Mucosa of descending colon (tissue), 3 donors: Measurements from ENCODE around the gene CBLB. TPM values are rescaled to one million over a fixed set of nuclear protein-coding genes. Genes with fewer than 3 reads are reported as not detected.
A peak's percentile ranks its signal among the peaks of the same experiment; 100 is the strongest.

Source experiments
- ATAC-seq: fragments of 200-7000 bp; cut with Tn5 transposase; one replicate; pipeline ENCODE4 v1.9.1; 2020; ENCODE audit warnings: mild to moderate bottlenecking, moderate library complexity
- DNase-seq, 3 donors: peaks; one replicate each; pipeline ENCODE4 v3.0.0-alpha.2; 2020
- H3K36me3 ChIP-seq: fragments of 200-600 bp; one replicate; pipeline ENCODE4 v1.8.0; 2021; ENCODE audit warnings: low read depth, mild to moderate bottlenecking
- H3K4me1 ChIP-seq: fragments of 200-600 bp; one replicate; pipeline ENCODE4 v1.8.0; 2021; ENCODE audit warnings: low read depth, mild to moderate bottlenecking
- H3K4me3 ChIP-seq: fragments of 200-600 bp; one replicate; pipeline ENCODE4 v1.8.0; 2021; ENCODE audit warnings: mild to moderate bottlenecking
- H3K9me3 ChIP-seq: fragments of 200-600 bp; one replicate; pipeline ENCODE4 v1.8.0; 2021; ENCODE audit warnings: mild to moderate bottlenecking
- intact Hi-C, 2 donors: fragments of 100-400 bp; cut with DNase I in 1 of 2; cut with micrococcal nuclease in 1 of 2; formaldehyde crosslinking; loops; one replicate each; pipeline versions ENCODE4 v1.11.0 to v1.11.1; 2022; cut with DNase I, micrococcal nuclease
- total RNA-seq, 3 donors: library from RNA; stranded (reverse); fragmentation: NEBNext Ultra II Directional in 2 of 3; extraction: Animal tissue kit (Norgen Biotek cat#: 25700) in 2 of 3; gene quantifications; one replicate each; pipeline versions ENCODE4 v1.2.1 to v1.2.4, GENCODE V29; 2021 to 2023
- TF ChIP-seq, protein P1 (sequence below): fragments of 200-600 bp; IDR thresholded peaks from one replicate; pipeline ENCODE4 v1.8.0; 2022; ENCODE audit warnings: antibody characterized with exemption, mild to moderate bottlenecking
- donor health status: DM: no; HTN: no; CAD: no; lungs with moderate emphysema.
- donor health status: DM: no; HTN: no; CAD: no.
- donor health status: DM: no; HTN: yes; CAD: no.

Gene CBLB
- total RNA-seq, 3 donors from 2014 or later = 41.7 to 52.2 (median 51.0) TPM

DNA sequence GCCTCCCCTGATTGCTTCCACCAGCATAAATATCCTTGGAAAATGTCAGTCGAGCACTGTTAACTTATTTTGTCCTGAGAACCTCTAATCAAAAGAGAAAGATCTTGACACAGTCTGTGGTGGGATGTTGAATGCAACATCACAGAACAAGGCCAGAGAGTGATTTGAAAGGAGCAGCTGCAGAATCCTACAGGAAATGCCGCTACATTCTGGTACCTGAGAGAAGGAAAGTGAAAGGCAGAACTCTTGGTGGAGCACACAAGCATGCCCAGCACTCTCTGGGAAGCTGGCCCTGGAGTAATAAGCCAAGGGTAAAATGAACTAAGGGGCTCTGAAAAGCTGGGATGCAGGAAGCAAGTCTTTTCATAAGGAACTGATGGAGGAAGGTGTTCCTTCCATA is 75.8 kb downstream of the CBLB start:
- DNase-seq (no peak), ATAC-seq (no peak)
- Histone ChIP-seq H3K9me3 (no peaks in the 10 kb centered on the region), H3K4me3 (no peak overlapping the region), H3K4me1 (no peaks in the 10 kb centered on the region), H3K36me3 (no peaks in the 10 kb centered on the region)
- TF ChIP-seq, protein P1, sequence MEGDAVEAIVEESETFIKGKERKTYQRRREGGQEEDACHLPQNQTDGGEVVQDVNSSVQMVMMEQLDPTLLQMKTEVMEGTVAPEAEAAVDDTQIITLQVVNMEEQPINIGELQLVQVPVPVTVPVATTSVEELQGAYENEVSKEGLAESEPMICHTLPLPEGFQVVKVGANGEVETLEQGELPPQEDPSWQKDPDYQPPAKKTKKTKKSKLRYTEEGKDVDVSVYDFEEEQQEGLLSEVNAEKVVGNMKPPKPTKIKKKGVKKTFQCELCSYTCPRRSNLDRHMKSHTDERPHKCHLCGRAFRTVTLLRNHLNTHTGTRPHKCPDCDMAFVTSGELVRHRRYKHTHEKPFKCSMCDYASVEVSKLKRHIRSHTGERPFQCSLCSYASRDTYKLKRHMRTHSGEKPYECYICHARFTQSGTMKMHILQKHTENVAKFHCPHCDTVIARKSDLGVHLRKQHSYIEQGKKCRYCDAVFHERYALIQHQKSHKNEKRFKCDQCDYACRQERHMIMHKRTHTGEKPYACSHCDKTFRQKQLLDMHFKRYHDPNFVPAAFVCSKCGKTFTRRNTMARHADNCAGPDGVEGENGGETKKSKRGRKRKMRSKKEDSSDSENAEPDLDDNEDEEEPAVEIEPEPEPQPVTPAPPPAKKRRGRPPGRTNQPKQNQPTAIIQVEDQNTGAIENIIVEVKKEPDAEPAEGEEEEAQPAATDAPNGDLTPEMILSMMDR = no peak
- intact Hi-C loops = no loop called here

- H3K36me3 ChIP-seq = no peaks in the 10 kb centered on the region
- ATAC-seq = peak; percentile 79
- H3K4me3 ChIP-seq = no peak overlapping the region
- TF ChIP-seq, protein P1 = no peak
- intact Hi-C loops = no loop called here
- no peaks in the 10 kb centered on the region for H3K9me3 ChIP-seq
- no peaks in the 10 kb centered on the region for H3K4me1 ChIP-seq
- DNase-seq = peak in 2 of 3 donors; percentile 32 to 52
Observed at GRCh38 chr3:105791919-105792786, 76.7 kb downstream of the CBLB start.

DNA sequence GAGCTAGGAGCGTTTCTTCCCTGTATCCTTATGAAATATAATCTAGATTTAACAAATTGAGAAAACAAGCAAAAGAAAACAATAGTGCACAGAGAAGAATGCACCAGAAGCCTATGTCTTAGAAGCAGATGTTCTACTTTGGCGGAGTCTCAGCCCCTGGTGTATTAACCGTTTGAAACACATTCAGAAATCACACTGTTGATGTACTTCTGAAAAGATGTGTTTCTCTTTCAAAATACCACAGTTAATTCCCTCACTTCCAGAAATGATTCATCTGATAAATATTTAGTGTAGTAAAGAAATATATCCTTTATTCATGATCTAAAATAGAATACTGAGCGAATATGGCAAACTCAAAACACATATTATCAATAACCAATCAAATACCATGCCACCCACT is 77.7 kb downstream of the CBLB start:
- ATAC-seq = no peak
- intact Hi-C loops = no loop called here
- no peak for DNase-seq
- Histone ChIP-seq H3K4me3 (no peak overlapping the region), H3K4me1 (no peaks in the 10 kb centered on the region), H3K36me3 (no peaks in the 10 kb centered on the region), H3K9me3 (no peaks in the 10 kb centered on the region)
- TF ChIP-seq, protein P1 = no peak

- intact Hi-C loops = no loop called here
- DNase-seq (no peak), ATAC-seq (no peak)
- H3K9me3 ChIP-seq = no peaks in the 10 kb centered on the region
- TF ChIP-seq, protein P1 = no peak
- H3K4me3 ChIP-seq = no peak overlapping the region
- no peaks in the 10 kb centered on the region for H3K36me3 ChIP-seq
- no peaks in the 10 kb centered on the region for H3K4me1 ChIP-seq
Observed at GRCh38 chr3:105790534-105790933, 78.3 kb downstream of the CBLB start.

DNA sequence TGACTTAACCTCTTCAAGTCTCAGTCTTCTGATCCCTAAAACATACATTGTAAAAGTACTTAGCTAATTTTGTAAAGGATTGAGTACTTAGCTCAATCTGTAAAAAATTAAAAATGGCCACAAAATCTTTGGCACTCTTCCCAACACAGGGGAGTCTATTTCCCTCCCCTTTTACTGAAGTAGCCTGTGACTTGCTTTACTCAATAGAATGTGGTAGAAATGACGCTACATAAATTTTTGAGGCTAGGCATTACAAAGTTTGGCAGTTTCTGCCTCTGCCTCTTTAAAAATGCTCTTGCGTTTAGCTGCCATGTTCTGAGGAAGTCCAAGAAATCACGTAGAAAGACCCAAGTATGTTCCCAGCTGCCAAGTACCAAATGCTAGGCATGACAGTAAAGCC is 80.2 kb downstream of the CBLB start:
- intact Hi-C loops = no loop called here
- no peaks in the 10 kb centered on the region for H3K4me1 ChIP-seq
- H3K9me3 ChIP-seq = no peaks in the 10 kb centered on the region
- H3K36me3 ChIP-seq = no peaks in the 10 kb centered on the region
- no peak overlapping the region for H3K4me3 ChIP-seq
- no peak for ATAC-seq
- TF ChIP-seq, protein P1 = no peak
- no peak for DNase-seq
